HG03135 (cell line): ENCODE data around the gene CATSPER2.
"Not testable (repeated sequence)": the region's sequence is repeated elsewhere in the genome, so short reads cannot be mapped to it uniquely, and the experiment has no call there.

ENCODE experiments used
- ATAC-seq: cut with Tn5 transposase; IDR thresholded peaks from one replicate; pipeline ENCODE4 v1.9.1; 2021; ENCODE audit warnings: mild to moderate bottlenecking, moderate library complexity; ENCODE audit not compliant: unreplicated experiment

CATSPER2 gene

DNA sequence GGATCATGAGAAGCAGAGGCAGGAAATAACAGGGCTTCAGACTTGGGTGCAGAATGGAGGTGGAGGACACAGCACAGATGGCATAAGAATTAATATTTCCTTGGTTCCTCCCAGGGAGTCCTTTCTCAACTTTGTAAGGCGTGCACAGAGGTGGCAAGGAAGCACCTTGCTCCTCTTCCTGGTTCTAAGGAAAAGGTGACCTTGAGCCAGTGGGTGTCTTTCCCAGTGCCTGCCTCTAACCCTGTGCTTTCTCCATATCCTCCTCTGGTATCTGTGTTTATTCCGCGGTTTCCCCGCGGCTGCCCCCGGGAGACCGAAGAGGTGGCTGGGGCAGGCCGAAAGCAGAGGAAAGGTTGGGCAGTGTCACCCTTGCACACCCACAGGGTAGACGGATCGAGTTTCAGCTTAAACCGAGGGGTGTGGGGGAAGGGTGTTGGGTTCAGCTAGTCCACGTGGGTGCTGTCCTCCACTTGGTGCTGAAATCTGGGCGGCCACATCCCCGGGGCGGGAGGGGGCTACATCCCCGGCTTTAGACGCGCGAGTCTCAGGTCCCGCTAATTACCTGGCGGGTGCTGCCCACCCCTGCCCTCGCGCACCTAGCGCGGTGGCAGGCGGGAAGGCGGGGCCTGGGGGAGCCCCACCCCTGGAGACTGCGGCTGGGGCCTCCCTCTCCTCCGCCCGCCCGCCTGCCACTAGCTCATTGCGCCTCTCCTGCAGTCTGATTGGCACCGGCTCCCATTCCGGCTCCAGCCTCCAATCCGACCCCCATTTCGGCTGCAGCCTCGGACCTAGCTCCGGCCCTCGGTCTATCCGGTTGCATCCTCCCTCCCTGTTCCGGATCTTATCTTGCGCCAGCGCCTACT lies 55.1 kb downstream of the CATSPER2 start, which contains the start of gene CKMT1B:
Gene CKMT1B (plus strand): TSS at position 700 of the 863 bp plus-strand sequence. CDS start 192 bp downstream, outside the sequence.
- ATAC-seq = not testable (repeated sequence)

DNA sequence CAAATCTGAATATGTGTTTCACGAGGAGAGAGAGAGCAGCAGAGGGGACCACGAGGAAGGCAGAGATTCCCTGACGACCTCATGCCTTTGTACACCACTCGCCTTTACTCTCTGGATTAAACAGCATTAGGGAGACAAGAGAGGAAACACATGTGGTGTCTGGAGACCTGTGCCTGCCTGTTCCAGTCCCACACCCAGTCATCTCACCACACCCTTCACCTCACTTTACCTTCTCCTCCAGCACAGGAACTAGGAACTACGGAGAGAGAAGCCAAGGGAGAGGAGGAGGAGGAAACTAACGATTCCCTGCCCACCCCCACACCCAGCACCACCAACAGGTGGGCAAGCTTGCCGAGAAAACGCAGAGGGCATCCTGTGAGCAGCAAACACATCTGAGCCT lies 55.8 kb downstream of the CATSPER2 start:
- ATAC-seq = not testable (repeated sequence)

DNA sequence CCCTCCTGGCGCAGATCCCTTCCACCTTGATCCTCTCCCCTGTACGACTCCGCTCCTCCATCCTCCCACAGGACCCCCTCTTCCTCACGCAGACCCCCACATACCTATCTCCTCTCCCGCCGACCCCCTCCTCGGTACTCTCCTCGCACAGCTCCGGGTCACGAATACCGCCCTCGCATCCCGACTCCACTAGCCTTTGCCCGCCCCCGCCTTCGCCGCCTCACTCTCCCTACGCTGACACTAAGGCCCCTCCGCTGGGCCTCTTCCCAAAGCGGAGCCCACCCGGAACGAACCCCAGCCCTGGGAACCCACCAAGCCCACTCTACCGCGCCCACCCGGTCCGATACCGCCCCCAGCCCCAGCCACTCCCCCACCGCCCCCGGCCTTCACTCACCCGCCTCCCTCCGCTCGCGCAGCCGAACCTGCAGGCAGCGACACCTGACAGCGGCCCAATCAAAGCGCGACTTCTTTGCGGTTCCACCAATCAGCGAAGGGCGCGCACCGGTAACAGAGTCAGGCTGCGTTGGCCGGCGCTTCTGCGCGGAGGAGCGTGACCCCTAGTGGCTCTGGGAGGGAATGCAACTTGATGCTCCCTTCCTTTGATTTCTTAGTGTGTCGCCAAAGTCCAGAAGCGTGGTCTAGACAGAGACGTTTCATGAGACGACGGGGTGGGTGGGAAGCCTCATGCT lies 58.7 kb downstream of the CATSPER2 start, which contains the start of gene PPIP5K1:
Gene PPIP5K1 (minus strand): TSS at position 431 of the 689 bp plus-strand sequence. CDS start 5,704 bp downstream, outside the sequence.
- ATAC-seq = peak; percentile 97
